ENCODE data around the gene RGL3.
"Not testable (repeated sequence)": the region's sequence is repeated elsewhere in the genome, so short reads cannot be mapped to it uniquely, and the experiment has no call there.

Gene RGL3

DNA sequence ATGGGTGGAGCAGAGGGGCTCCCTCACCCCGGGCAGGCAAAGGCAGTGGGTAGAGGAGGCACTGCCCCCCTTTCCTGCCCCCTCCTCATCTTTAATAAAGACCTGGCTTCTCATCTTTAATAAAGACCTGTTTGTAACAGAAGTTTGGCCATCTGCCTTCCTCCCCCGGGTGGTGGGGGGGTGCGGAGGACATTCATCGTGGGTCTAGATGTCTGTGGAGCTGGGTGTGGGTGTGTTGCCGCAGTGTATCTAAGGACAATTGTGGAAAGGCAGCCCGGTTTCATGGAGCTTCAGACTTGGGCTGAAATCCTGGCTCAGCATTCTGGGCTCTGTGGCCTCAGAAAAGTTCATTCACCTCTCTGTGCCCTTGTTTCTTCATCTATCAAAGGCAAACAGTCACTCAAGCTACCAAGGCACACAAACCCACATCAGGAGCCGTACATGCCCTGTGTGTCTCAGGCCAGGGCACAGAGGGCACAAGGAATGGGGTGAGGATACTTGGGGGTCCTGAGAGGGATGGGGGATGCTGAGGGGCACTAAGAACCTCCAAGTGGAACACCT is 53.5 kb downstream of the RGL3 start:
- no peak for ATAC-seq
- Mint-ChIP-seq H3K27me3 (no peaks in the 10 kb centered on the region), H3K4me3 (no peak overlapping the region), H3K4me1 (no peaks in the 10 kb centered on the region), H3K9me3 (no peaks in the 10 kb centered on the region), H3K27ac (no peak overlapping the region)
- no peak for DNase-seq

GRCh38 chr19:11364935-11365334 is 54.2 kb downstream of the RGL3 start:
- ATAC-seq = no peak

DNA sequence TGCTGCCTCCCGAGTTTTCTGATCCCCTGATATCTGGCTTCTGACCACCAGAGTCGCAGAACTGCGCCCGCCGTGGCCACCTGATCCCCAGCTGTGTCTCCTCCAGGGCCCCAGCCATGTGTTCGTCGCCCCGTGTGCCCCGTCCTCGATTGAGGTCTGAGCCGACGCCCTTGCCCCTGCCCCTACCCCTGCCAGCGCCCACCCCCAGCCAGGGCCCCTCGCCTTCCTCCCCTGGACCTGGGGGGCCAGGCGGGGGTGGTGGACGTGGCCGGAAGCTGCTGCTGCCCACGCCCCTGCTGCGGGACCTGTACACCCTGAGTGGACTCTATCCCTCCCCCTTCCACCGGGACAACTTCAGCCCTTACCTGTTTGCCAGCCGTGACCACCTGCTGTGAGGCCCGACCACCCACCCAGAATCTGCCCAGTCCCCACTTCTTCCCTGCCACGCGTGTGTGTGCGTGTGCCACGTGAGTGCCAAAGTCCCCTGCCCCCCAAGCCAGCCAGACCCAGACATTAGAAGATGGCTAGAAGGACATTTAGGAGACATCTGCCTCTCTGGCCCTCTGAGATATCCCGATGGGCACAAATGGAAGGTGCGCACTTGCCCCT is 54.7 kb downstream of the RGL3 start:
- Mint-ChIP-seq H3K27ac (no peak overlapping the region), H3K9me3 (no peaks in the 10 kb centered on the region), H3K4me1 (no peaks in the 10 kb centered on the region), H3K4me3 (no peak overlapping the region), H3K27me3 (no peaks in the 10 kb centered on the region)
- DNase-seq (no peak), ATAC-seq (peak; percentile 43)

More at GRCh38 chr19:11364935-11365334, 54.2 kb downstream of the RGL3 start:
- no peak overlapping the region for H3K4me3 Mint-ChIP-seq
- DNase-seq = no peak
- no peaks in the 10 kb centered on the region for H3K9me3 Mint-ChIP-seq
- no peak overlapping the region for H3K27ac Mint-ChIP-seq
- no peaks in the 10 kb centered on the region for H3K4me1 Mint-ChIP-seq
- no peaks in the 10 kb centered on the region for H3K27me3 Mint-ChIP-seq

DNA sequence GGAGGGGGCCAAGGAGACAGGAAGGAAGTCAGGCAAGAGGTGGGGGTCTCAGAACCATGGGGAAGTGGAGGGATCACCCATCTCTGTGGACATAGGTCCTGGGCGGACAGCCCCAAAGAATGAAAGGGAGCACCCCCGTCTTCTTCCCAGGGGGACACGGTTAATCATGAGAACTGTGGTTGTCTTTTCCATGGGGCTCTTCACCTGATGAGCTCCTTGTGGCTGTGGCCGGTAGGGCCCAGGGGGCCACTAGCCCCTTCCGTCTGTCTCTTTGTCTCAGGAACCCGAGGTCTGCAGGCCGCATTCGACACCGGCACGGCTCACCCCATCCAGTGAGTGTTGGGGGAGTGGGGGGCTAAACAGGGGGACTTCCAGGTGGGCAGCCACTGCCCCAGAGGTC is 55.2 kb downstream of the RGL3 start:
- Mint-ChIP-seq H3K27ac (no peak overlapping the region), H3K4me1 (no peaks in the 10 kb centered on the region), H3K4me3 (no peak overlapping the region), H3K9me3 (no peaks in the 10 kb centered on the region), H3K27me3 (no peaks in the 10 kb centered on the region)
- ATAC-seq (no peak), DNase-seq (no peak)

- ATAC-seq (no peak), DNase-seq (no peak)
- peaks cover under 1% of the 10 kb centered on the region for H3K27me3 Mint-ChIP-seq
- H3K27ac Mint-ChIP-seq = no peak overlapping the region
- H3K4me1 Mint-ChIP-seq = no peaks in the 10 kb centered on the region
- no peak overlapping the region for H3K4me3 Mint-ChIP-seq
- H3K9me3 Mint-ChIP-seq = no peaks in the 10 kb centered on the region
Observed at GRCh38 chr19:11361771-11362731, 57.1 kb downstream of the RGL3 start.

GRCh38 chr19:11361037-11361770 is 57.9 kb downstream of the RGL3 start:
- Mint-ChIP-seq H3K27ac (no peak overlapping the region), H3K4me1 (peaks cover 3% of the 10 kb centered on the region), H3K4me3 (no peak overlapping the region), H3K9me3 (no peaks in the 10 kb centered on the region), H3K27me3 (peaks cover 9% of the 10 kb centered on the region)
- ATAC-seq (no peak), DNase-seq (no peak)

DNA sequence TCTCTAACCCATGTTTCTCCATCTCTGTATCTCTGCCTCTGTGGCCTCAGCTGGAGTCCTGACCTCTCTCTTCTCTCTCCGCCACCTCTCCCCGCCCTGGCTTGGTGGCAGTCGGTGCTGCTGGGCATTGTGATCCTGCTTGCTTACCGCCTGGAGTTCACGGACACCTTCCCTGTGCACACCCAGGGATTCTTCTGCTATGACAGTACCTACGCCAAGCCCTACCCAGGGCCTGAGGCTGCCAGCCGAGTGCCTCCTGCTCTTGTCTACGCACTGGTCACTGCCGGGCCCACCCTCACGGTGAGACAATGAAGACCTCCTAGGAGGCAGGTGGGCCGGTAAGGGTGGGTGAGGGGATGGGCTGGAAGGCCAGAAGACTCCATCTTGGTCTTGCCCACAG is 59.7 kb downstream of the RGL3 start:
- Mint-ChIP-seq H3K4me3 (no peak overlapping the region), H3K4me1 (peaks cover 17% of the 10 kb centered on the region)
- ATAC-seq = no peak

GRCh38 chr19:11356676-11357550 is 62.2 kb downstream of the RGL3 start:
- H3K4me1 Mint-ChIP-seq = peaks cover 17% of the 10 kb centered on the region
- DNase-seq = no peak
- H3K27ac Mint-ChIP-seq = peak overlapping the region in 1 of 2 donors; percentile 43
- no peak overlapping the region for H3K4me3 Mint-ChIP-seq
- H3K27me3 Mint-ChIP-seq = peaks cover 19% of the 10 kb centered on the region
- H3K9me3 Mint-ChIP-seq = no peaks in the 10 kb centered on the region
- no peak for ATAC-seq

More for the DNA sequence above, 59.7 kb downstream of the RGL3 start:
- Mint-ChIP-seq H3K9me3 (no peaks in the 10 kb centered on the region), H3K27me3 (peaks cover 19% of the 10 kb centered on the region), H3K27ac (no peak overlapping the region)
- DNase-seq = no peak

GRCh38 chr19:11356074-11356397 is 63.1 kb downstream of the RGL3 start:
- Mint-ChIP-seq H3K9me3 (no peaks in the 10 kb centered on the region), H3K27me3 (peaks cover 19% of the 10 kb centered on the region), H3K27ac (no peak overlapping the region), H3K4me3 (peak overlapping the region; percentile 59 to 62), H3K4me1 (peaks cover 17% of the 10 kb centered on the region)
- no peak for DNase-seq
- ATAC-seq = peak; percentile 13

DNA sequence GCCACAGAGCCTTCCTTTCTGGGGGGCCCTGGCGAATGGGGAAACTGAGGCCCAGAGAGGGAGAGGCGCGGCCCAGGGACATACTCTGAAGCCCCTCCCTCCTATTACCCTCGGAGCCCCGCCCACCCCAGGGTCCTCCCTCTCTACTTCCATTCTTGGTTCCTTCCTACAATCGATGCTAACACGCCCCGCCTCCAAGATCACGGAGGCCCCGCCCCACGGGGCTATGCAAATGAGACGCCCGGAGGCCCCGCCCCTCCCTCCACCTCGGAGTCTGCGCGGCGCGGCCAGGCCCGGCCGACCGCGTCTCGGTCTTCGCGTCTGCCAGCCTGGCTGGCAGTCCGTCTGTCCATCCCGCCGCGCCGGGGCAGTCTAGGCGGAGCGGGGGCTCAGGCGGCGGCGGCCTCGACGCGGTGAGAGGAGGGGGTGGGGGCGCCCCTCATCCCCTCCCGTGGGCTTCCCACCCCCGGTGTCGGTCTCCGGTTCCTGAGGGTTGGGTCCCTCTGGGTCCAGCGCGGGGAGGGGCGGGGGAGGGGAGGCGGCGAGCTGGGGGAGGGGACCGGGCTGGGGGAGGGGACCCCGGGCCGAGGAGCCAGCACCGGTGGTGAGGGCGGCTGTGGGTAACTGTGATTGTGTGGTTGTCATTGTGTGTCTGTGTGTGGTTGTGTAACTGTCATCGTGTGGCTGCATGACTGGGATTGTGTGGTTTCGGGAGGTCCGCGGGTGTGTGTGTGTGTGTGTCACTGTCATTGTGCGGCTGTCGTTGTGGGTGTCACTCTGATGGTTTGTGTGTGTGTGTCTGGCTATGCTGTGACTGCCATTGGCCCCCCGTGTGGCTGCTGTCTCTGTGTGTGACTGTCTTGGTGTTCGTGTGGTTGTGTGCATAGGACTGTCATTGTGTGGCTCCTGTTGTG is 63.7 kb downstream of the RGL3 start, which contains the start of gene PLPPR2:
TSS of gene PLPPR2 (plus strand) at position 273 of the 914 bp plus-strand sequence. CDS start 2,242 bp downstream, outside the sequence.
- Mint-ChIP-seq H3K27me3 (peaks cover 19% of the 10 kb centered on the region), H3K4me1 (peaks cover 17% of the 10 kb centered on the region), H3K4me3 (peak within 1 kb of the TSS; percentile 59 to 62), H3K9me3 (no peaks in the 10 kb centered on the region), H3K27ac (peak within 1 kb of the TSS; percentile 31 to 79)
- DNase-seq = peak; percentile 77 to 80
- peak; percentile 85 for ATAC-seq

DNA sequence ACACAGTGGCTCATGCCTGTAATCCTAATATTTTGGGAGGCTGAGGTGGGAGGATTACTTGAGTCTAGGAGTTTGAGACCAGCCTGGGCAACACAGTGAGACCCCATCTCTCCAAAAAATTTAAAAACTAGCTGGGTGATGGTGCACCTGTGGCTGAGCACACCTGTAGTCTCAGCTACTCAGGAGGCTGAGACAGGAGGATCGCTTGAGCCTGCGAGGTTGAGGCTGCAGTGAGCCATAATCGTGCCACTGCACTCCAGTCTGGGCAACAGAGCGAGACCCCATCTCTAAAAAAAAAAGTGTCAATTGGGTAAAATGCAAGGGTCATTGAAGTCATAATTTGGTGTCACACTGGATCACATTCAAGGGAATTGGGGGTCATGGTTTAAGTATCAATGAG is 65.0 kb downstream of the RGL3 start:
- H3K4me3 Mint-ChIP-seq, H3K27ac Mint-ChIP-seq, H3K9me3 Mint-ChIP-seq, ATAC-seq, DNase-seq: not testable (repeated sequence)
- peaks cover 17% of the 10 kb centered on the region for H3K4me1 Mint-ChIP-seq
- peaks cover 19% of the 10 kb centered on the region for H3K27me3 Mint-ChIP-seq

- no peak overlapping the region for H3K27ac Mint-ChIP-seq
- no peaks in the 10 kb centered on the region for H3K27me3 Mint-ChIP-seq
- peaks cover 40% of the 10 kb centered on the region for H3K4me1 Mint-ChIP-seq
- no peak for ATAC-seq
- peaks cover 8 to 13% of the 10 kb centered on the region in 2 donors for H3K9me3 Mint-ChIP-seq
- no peak for DNase-seq
- no peak overlapping the region for H3K4me3 Mint-ChIP-seq
Observed at GRCh38 chr19:11349171-11349570, 69.9 kb downstream of the RGL3 start.

GRCh38 chr19:11347546-11348039 is 71.5 kb downstream of the RGL3 start:
- peaks cover 8 to 13% of the 10 kb centered on the region in 2 donors for H3K9me3 Mint-ChIP-seq
- no peaks in the 10 kb centered on the region for H3K27me3 Mint-ChIP-seq
- no peak overlapping the region for H3K27ac Mint-ChIP-seq
- peak overlapping the region; percentile 91 to 93 for H3K4me3 Mint-ChIP-seq
- peaks cover 42% of the 10 kb centered on the region for H3K4me1 Mint-ChIP-seq
- DNase-seq (no peak), ATAC-seq (no peak)

Measured in stimulated activated naive CD8-positive, alpha-beta T cell treated with anti-CD3 and anti-CD28 coated beads, Interleukin-15, amount 100 ng/mL, for 72 hours (primary cell).